Umbilical cord (tissue), 2 donors: Measurements from ENCODE around the gene CEP72. TPM values are rescaled to one million over a fixed set of nuclear protein-coding genes. Genes with fewer than 3 reads are reported as not detected.

Experiments
- DNase-seq: peaks from one replicate; pipeline ENCODE4 v3.0.0-alpha.2; 2015; ENCODE audit warnings: low spot score
- total RNA-seq: library from RNA; depleted of rRNA; stranded (reverse); fragments of >200 nt; gene quantifications from one replicate; pipeline ENCODE4 v1.2.3, GENCODE V29; 2014; ENCODE audit warnings: low replicate concordance; ENCODE audit not compliant: insufficient read depth

The CEP72 gene
- total RNA-seq, 1 donor from 2014 or later: 0.72 TPM

DNA sequence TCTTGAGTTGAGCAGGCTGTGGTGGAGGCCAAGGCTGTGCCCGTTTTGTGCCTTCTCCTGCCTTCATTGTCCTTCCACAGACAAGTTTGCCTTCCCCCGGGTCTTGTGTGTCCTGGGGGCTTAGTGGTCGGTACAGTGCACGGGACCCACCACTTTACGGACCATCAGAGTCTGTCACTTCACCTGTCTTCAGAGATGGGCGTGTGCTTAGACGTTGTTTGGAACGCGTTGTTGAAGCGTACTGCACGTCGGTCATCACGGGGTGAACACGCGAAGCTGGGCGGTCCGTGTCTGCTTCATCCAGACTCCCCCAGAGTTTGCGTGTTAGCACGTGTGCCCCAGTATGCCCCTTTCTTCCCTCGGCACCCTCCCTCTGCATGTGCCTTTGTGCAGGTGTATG lies 24.8 kb downstream of the CEP72 start:
- no peak for DNase-seq

DNA sequence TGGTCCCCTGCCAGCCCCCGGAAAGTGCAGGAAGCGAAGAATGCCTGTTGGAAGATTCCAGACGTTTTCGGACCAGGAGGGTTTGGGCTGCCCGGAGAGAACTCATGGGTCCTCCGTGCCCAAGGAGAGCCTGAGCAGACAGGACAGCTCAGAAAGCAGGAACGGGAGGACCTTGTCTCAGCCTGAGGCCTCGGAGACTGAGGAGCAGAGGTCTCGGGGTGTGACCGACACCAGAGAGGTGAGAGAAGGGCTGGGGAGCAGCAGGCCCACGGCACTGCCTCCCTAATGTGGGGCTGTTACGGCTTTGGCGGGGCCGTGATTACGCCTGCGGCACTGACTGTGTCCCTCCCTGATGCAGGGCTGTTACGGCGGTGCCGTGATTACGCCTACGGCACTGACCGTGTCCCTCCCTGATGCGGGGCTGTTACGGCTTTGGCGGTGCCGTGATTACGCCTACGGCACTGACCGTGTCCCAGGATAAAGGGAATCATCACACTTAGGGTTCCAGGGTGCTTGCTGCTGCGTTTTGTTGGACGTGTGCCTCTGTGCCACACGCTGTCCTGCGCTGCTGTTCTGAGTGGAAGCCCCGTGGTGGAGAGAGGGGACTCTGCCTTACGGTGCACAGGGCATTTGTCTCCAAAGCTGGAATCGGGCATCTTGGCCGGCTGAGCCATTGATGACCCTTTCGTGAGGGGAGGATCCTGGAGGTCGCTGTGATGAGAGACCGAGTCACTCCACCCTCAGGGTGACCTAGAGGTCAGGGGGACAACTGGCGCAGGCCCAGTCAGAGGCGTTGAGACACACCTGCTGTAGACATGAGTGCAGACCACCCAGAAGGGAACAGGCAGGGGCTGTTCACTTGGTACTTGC lies 25.7 kb downstream of the CEP72 start:
- no peak for DNase-seq

DNA sequence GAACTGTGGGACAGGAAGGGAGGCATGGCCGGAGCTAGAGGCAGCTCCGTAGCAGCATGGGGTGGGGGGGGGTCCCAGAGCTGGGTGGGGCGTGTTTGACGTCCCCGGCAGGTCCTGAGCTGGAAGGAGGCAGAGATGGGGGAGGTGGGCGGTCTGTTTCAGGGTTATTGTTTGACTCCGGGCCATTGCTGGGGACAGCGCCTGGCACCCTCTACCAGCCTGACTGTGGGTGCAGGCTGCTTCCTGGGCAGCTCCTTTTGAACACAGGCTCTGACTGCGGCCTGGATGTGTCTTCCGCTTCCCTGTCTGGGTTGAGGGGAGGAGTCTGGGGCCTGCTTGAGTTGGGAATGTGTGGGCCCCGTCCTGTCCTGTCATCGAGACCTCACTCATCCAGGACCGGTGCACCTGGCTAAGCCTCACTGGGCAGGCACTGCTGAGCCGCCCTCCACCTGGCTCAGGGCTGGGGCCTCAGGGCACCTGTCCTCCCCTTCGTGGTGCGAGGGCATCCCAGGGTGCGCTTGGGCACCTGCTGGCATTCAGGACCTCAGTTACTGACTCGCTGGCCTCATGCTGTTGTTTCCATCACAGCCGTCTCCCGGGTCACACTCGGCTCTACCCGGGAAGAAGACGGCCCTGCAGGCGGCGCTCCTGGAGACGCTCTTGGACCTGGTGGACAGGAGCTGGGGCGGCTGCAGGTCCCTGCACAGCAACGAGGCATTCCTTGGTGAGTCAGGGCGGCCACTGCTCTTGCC lies 26.5 kb downstream of the CEP72 start:
- no peak for DNase-seq

DNA sequence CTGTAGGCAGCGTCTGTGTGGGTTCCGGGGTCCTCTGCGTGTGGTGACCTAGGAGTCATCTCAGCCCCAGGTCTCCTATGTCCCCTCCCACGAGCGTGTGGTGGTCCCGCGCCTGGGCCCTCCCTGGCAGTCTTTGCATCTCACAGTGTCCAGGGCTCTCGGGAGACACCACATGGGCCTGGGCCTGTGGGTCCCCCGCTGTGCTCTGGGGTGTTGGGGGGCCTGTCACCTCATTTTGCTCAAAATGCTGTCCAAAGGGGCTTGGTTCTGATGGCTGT lies 27.1 kb downstream of the CEP72 start:
- no peak for DNase-seq

DNA sequence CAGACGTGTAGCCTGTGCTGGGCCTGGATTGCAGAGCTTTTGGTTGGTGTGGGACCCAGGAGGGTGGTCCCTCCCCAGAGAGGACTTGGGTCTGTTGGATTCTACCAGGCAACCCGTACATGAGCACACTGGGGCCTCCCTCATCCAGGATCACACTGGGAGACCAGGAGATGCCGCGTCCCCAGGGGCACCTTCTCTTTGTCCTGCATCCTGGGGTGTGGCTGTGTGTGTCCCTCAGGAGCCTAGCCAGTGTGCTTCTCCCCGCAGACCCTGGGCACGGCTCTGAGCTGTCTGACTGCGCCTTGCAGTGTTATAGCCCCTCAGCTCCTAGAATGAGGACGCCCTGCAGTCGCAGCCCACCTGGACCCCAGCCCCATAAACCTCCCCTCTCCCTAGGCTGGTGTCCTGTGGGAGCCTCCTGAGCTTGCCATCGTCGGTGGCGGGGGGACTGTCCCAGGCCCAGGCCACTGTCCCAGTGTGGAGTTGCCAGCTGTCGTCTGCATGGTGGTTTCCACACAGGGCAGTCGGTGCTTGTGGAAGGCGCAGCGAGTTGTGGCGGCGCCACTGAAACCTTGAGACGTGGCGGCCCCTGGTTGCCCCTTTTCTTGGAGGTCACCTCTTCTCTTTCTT lies 27.6 kb downstream of the CEP72 start:
- DNase-seq: no peak

DNA sequence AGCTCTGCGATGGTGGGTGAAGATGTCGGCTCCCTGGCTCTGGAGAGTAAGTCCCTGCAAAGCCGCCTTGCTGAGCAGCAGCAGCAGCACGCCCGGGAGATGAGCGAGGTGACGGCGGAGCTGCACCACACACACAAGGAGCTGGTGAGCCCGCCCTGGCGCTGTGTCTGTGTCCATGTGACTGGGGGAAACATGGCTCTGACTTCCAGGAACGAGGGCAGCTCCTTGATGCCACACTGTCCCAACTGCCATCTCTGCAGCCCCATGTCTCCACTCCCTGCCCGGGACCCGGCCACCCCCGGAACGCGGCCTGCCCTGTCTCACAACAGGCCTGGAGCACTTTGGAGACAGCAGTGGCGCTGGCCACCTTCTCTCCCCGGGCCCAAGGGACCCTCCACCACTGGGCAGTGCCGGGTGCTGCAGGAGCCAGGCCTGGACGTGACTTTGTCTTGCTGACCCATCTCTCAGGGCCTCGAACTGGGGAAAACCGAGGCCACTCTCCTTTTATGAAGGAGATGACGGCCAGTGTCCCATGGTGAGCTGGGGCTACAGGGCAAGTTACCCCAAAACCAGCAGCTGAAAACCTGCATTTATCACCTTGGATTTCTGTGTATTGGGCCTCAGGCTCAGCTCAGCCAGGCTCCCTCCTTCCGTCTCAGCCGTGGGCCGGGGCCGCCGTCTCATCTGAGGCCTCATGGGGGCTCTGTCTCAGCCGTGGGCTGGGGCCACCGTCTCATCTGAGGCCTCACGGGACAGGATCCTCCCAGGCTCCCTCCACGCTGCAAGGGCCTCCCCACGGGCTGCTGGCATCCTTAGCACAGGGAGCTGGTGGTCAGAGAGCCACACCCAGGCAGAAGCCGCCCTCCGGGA lies 28.6 kb downstream of the CEP72 start:
- DNase-seq: no peak

DNA sequence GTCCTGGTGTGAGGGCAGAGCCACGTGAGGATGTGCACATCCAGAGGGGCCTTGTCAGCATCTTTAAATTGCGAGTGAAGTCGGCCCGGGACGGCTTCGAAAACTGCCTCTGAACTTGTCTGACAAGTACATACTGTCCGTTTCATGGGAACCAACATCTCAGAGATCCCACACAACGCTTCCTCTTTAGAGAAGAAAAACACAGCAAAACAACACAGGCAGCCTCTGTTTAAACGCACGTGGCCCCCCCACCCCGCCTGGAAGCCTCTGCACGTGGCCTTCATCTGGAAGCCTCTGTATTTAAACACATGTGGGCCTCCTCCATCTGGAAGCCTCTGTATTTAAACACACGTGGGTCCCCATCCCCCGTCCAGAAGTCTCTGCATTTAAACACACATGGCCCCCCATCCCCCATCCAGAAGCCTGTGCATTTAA lies 29.2 kb downstream of the CEP72 start:
- no peak for DNase-seq

DNA sequence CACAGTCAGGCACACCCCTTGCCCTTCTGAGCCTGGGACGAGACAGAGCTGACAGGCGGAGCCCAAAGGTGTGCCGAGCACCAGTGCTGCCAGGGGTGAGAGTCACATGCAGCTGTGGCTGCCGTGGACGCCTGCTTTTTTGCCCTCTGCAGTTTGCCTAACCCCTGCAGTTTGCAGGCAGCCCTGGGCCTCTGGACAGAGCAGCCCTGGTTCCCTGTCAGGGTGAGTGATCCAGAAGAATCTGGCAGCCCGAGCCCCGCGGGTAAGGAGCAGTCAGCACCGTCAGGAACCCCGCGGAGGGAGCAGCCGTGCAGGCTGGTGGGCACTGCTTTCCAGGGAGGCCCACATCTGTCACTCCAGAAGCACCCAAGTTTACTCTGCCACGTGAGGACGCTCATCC lies 30.3 kb downstream of the CEP72 start:
- no peak for DNase-seq

DNA sequence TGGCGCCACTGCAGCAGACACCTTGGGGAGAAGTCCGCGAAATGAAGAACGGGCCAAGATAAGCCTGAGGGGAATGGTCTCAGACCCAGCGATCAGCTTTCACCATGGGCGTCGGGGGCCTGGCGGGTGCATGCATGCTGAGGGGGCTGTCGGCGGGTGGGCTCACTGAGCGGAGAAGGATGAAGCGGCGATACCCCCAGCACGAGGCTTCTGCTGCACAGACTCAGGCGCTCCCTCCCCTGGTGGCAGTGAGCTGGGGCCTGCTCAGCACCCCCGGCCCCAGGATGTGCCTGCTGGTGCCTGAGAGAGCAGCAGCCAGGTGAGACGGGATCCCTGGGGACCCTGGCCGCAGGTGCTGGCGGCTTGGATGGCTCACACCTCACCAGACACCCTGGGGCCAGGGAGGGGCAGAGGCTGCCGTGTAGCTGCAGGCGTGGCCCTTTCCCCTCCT lies 31.2 kb downstream of the CEP72 start:
- no peak for DNase-seq

DNA sequence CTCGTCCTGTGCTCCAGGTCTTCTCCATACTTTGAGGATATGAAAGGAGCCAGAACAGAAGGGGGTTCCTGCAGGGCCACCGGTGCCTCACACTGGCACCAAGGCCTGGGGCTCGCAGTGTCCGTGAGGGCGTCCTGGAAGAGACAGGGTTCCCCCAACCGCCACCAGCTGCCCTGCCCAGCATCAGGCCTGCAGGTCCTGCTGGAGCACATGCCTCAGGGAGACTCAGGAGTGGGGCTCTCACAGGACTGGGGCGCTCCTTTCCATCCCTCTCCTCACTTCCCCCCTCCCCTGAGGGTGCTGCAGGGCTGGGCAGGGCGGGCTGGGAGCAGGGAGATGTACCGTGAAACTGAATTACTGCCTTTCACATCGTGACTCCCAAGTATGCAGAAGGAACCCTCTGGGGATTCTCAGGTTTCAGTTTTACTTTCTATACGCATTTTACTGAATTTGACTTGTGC lies 31.7 kb downstream of the CEP72 start:
- DNase-seq: no peak

DNA sequence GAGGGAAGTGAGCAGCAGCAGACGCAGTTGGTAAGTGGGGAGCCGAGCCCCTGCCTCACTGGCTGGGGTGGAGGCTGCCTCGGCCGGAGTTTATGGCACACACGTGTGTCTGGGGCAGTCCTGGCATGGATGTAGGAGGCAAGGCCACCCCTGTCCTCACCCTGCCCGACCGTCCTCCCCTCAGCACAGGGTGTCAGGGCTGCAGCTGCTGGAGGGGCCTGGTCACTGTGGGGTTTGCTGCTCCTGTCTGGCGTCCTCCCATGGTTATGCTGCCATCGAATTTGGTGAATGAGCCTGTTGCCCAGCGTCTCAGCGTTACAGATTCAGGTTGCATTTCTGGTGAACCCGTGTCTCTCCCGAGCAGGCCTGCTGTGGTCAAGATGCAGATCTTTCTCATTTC lies 32.4 kb downstream of the CEP72 start:
- no peak for DNase-seq

DNA sequence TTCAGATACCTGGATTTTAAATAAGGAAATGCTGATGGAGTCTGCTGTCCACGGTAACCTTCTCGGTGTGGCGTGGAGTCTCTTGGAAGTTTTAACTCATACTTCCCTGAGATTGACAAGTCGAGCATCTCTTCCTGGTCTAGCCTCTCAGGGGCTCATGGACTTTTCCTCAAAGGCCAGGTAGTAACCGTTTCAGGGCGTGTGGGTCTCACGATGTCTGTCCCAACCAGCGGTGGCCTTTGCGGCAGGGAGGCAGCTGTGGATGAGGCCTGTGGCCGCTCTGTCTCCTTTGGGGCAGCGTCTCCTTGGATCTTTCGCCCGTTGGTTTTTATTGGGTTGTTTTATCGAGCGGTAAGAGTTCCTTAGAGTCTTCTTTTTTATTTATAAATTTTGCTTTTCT lies 32.8 kb downstream of the CEP72 start:
- DNase-seq: no peak

DNA sequence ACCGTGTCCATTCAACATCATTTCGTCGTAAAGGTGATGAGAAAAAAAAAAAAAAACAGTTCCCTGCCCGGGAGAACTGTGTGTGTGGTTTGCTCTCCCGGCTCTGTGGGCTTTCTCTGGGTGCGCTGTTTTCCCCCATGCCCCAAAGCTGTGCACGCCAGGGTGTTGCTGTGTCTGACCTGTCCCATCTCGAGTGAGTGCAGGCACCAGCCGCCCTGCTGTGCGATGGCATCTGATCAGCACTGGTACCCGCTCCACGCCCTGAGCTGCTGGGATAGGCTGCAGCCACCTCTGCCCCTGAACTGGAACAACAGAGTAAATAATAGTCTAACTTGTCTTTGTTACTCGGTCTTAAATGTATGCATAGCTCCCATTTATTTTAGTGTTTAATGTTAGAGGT lies 33.3 kb downstream of the CEP72 start:
- DNase-seq: no peak

DNA sequence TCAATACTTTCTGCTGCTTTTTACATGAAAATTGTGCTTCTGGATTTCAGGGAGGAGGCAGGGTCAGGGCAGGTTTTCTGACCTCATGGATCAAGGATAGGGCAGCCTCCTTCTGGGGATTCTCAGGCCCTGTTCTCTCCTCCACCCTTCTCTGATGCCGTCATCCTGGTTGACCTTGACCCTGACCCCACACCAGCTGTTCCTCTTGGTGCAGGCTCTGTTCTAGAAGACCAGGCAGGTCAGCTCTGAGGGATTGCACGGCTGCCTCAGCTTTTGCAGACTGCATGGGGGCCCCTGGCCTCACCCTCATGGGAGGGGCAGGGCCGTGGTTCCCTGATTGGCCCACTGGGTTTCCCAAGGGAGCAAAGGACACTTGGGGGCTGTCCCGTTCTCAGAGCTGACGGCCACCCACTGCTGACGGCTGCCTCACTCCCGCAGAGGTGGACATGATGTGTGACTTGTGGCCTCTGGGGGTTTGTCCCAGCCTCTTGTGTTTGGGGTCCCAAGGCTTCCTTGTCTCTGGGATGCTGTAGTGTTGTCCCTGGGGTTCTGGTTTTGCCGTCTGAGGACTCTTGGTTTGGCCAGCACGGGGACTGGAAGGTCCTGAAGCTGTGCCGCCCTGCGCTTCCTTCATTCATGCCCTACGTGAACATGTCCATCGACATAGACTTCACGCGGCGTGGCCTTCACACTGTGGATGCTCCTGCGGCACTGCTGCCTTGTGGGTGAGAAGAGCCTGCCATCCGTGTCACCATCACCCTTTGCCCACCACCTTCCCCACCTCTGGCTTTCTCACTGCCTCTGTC lies 34.5 kb downstream of the CEP72 start:
- no peak for DNase-seq

DNA sequence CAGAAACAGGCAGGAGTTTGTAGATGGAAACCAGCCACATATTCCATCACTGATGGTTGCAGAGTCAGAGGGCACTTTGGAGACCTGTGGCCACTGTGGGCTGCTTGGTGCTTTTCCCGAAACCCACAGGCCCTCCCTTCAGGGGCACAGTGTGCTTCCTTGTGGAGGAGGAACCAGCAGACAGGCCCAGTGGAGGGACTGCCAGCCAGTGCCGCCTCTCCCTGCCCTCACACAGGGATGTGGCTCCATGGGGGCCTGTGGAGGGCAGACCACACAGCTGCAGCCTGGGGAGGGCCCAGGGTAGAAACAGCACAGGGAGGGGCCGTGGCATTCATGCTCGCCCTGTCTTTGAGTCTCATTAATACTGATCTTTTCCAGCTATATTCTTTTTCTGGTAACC lies 35.2 kb downstream of the CEP72 start:
- DNase-seq: no peak

DNA sequence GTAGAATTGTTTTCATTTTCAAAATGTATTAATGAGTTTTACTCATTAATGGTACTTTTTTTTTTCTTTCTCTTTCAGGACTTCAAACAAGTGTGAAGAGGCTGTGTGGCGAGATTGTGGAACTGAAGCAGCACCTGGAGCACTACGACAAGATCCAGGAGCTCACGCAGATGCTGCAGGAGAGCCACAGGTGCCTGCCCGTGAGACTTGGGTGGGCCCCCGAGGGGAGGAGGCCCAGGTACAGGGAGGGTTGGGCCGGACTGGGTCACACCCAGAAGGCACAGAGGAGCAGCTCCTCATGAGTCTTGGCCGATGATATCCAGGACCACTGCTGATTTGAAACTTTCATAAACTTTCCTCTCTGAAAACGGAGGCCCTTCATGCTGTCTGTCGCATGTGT lies 35.6 kb downstream of the CEP72 start:
- DNase-seq: no peak

DNA sequence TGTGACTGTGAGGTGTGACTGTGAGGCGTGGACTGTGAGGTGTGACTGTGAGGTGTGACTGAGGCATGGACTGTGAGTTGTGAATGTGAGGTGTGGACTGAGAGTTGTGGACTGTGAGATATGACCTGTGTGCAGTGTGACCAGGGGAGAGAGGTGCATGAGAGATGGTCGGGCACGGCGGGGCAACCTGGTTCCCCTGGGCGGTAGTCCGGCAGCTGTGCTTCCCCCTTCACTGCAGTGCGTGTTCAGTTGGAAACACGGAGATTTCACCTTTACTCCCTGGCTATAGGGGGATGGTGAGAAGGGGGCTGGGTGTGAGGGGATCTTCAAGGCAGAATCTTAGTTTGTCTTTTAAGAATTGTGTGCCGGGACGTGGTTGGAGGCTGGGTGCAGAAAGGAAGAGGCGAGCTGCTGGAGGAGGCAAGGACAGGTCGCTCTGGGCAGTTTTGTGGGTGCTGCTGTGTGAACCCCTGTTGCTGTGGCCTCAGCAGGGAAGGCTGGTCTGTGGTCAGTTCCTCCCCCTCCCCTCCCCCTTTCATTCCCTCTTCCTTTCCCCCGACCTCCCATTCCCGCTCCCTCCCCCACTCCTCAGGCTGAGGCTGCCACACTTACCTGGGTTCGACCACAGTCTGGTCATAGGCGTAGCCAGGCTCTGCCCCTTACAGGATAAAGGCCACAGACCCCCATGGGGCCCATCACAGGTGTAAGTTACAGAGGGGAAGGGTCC lies 39.3 kb downstream of the CEP72 start:
- DNase-seq: no peak

DNA sequence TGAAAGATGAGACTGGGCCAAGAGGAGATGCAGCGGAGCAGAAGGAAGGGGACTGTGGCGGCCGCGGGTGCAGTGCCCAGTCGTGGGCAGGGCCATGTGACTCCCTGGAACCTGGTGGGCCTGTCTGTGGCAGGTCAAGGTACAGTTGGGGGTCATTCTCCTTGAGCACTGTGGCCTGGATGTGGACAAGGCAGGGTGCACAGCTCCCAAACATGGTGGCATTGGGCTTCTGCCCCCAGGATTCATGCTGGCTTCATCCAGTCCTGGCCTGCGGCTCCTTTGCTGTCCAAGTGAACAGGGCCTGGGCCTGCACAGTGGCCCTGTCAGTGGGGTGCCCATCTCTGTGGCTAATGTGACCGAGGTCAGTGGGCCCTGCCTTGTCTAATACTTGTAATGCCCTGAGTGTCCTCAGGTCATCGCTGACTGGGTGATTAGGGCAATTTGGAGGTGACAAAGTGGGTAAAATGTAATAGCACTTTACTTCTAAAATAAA lies 39.9 kb downstream of the CEP72 start:
- no peak for DNase-seq

DNA sequence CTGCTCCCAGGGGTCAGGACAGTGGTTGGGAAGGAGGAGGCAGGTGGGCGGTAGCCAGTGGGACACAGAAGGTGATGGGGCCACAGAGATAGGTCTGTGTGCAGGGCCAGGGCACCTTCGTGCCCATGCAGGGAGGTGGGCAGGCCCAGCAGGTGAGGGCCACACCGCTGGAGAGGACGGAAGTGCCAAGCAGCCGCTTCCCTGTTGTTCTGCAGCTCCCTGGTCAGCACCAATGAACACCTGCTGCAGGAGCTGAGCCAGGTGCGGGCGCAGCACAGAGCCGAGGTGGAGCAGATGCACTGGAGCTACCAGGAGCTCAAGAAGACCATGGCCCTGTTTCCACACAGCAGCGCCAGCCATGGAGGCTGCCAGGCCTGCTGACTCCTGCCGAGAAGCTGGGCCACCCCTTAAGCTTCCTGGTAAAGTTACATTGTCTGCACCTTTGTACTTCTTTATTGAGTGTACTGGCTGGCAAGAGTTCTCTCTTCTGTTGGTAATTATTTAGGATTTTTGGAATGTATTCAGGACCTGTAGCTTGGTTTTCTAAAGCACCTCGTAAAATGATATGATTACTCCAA lies 40.7 kb downstream of the CEP72 start:
- DNase-seq: no peak
